HepG2 (cell line): ENCODE results near the gene ATP8B1. TPM values are rescaled to one million over a fixed set of nuclear protein-coding genes. Genes with fewer than 3 reads are reported as not detected.
A peak's percentile ranks its signal among the peaks of the same experiment; 100 is the strongest.

Source experiments
- MIER2 ChIP-seq: IDR thresholded peaks from 2 replicates; pipeline ENCODE4 v1.6.1; 2016; ENCODE audit warnings: missing biosample characterization, missing genetic modification reagents
- MXI1 ChIP-seq: IDR thresholded peaks from 3 replicates; pipeline ENCODE4 v1.6.1; 2012; ENCODE audit warnings: low read depth, low read length, inconsistent platforms, borderline replicate concordance
- RBFOX2 ChIP-seq: fragments of 200-400 bp; formaldehyde crosslinking; IDR thresholded peaks from 2 replicates; pipeline ENCODE4 v1.6.1; 2017; ENCODE audit warnings: low read depth, mild to moderate bottlenecking, low read length
- REPIN1 ChIP-seq: sonication (generic); formaldehyde crosslinking; IDR thresholded peaks from 2 replicates; pipeline ENCODE4 v1.8.0; 2022; ENCODE audit warnings: missing genetic modification reagents, low read depth, mild to moderate bottlenecking, borderline replicate concordance
- SMAD3 ChIP-seq: sonication (generic); formaldehyde crosslinking; IDR thresholded peaks from 2 replicates; pipeline ENCODE4 v1.4.0; 2020; ENCODE audit warnings: missing genetic modification reagents
- SNRNP70 ChIP-seq: fragments of 200-400 bp; formaldehyde crosslinking; IDR thresholded peaks from 2 replicates; pipeline ENCODE4 v1.6.1; 2017; ENCODE audit warnings: mild to moderate bottlenecking, low read depth, low read length, moderate library complexity
- SP140L ChIP-seq: sonication (generic); formaldehyde crosslinking; IDR thresholded peaks from 2 replicates; pipeline ENCODE4 v1.4.0; 2020; ENCODE audit warnings: missing genetic modification reagents, borderline replicate concordance
- SUZ12 ChIP-seq: fragments of 150-350 bp; IDR thresholded peaks from 2 replicates; pipeline ENCODE4 v1.6.1; 2014; ENCODE audit warnings: low read depth, low read length
- ZFP82 ChIP-seq: sonication (generic); formaldehyde crosslinking; IDR thresholded peaks from 2 replicates; pipeline ENCODE4 v1.5.1; 2020; ENCODE audit warnings: mild to moderate bottlenecking, missing genetic modification reagents, borderline replicate concordance
- ZNF225 ChIP-seq: sonication (generic); formaldehyde crosslinking; IDR thresholded peaks from 2 replicates; pipeline ENCODE4 v1.4.0; 2020; ENCODE audit warnings: mild to moderate bottlenecking, missing genetic modification reagents
- ZNF557 ChIP-seq: sonication (generic); formaldehyde crosslinking; IDR thresholded peaks from 2 replicates; pipeline ENCODE4 v1.4.0; 2020; ENCODE audit warnings: missing genetic modification reagents
- ZNF564 ChIP-seq: sonication (generic); formaldehyde crosslinking; IDR thresholded peaks from 2 replicates; pipeline ENCODE4 v1.8.1; 2023; ENCODE audit warnings: mild to moderate bottlenecking, missing genetic modification reagents
- ZNF672 ChIP-seq: sonication (generic); formaldehyde crosslinking; IDR thresholded peaks from 2 replicates; pipeline ENCODE4 v1.8.1; 2022; ENCODE audit warnings: missing genetic modification reagents
- ZNF746 ChIP-seq: sonication (generic); formaldehyde crosslinking; IDR thresholded peaks from 2 replicates; pipeline ENCODE4 v1.8.0; 2022; ENCODE audit warnings: mild to moderate bottlenecking, missing genetic modification reagents
- polyA plus RNA-seq, 8 experiments: library from polyadenylated mRNA; depleted of rRNA in 3 of 8; stranded (reverse) in 7 of 8; unstranded in 1 of 8; fragments of >200 nt; fragmentation: Illumina TruSeq in 4 of 8; extraction: Trizol in 4 of 8; gene quantifications; 2 replicates each; pipeline versions ENCODE4 v1.2.1 to v1.2.3, GENCODE V29; 2011 to 2016; ENCODE audit warnings: low read depth in 4 of 8, missing spikeins in 1 of 8, mixed read lengths in 1 of 8; ENCODE audit not compliant: insufficient read depth in 1 of 8
- total RNA-seq, 5 experiments: library from RNA; depleted of rRNA; stranded (reverse); fragments of >200 nt; fragmentation: Illumina TruSeq; extraction: Trizol; gene quantifications; 2 replicates each; pipeline ENCODE4 v1.2.3, GENCODE V29; 2016; ENCODE audit warnings: low read depth in 1 of 5
- TF ChIP-seq, protein P1 (sequence below): sonication (generic); formaldehyde crosslinking; IDR thresholded peaks from 2 replicates; pipeline ENCODE4 v1.5.1; 2020; ENCODE audit warnings: missing genetic modification reagents, mild to moderate bottlenecking, borderline replicate concordance
- TF ChIP-seq, protein P2 (sequence below): sonication (generic); formaldehyde crosslinking; IDR thresholded peaks from 2 replicates; pipeline ENCODE4 v1.8.1; 2023; ENCODE audit warnings: mild to moderate bottlenecking, missing genetic modification reagents, borderline replicate concordance
- TF ChIP-seq, protein P3 (sequence below): sonication (generic); formaldehyde crosslinking; IDR thresholded peaks from 2 replicates; pipeline ENCODE4 v1.5.0; 2020; ENCODE audit warnings: missing genetic modification reagents
- TF ChIP-seq, protein P4 (sequence below): sonication (generic); formaldehyde crosslinking; conservative IDR thresholded peaks from 2 replicates; pipeline ENCODE4 v1.5.0; 2020; ENCODE audit warnings: missing genetic modification reagents
- TF ChIP-seq, protein P5 (sequence below): sonication (generic); formaldehyde crosslinking; IDR thresholded peaks from 2 replicates; pipeline ENCODE4 v1.4.0; 2020; ENCODE audit warnings: missing genetic modification reagents, borderline replicate concordance
- TF ChIP-seq, protein P6 (sequence below): IDR thresholded peaks from 2 replicates; pipeline ENCODE4 v1.6.1; 2012; ENCODE audit warnings: low read depth, low read length, improper control_type of control experiment
- TF ChIP-seq, protein P7 (sequence below): sonication (generic); formaldehyde crosslinking; IDR thresholded peaks from 2 replicates; pipeline ENCODE4 v1.4.0; 2020; ENCODE audit warnings: missing genetic modification reagents

ATP8B1 gene
- total and polyA plus RNA-seq, 2 of the 13 experiments (the other 11 are each of a cell fraction or from before 2014, with no cell fraction given): 2.8 to 4.0 TPM

DNA sequence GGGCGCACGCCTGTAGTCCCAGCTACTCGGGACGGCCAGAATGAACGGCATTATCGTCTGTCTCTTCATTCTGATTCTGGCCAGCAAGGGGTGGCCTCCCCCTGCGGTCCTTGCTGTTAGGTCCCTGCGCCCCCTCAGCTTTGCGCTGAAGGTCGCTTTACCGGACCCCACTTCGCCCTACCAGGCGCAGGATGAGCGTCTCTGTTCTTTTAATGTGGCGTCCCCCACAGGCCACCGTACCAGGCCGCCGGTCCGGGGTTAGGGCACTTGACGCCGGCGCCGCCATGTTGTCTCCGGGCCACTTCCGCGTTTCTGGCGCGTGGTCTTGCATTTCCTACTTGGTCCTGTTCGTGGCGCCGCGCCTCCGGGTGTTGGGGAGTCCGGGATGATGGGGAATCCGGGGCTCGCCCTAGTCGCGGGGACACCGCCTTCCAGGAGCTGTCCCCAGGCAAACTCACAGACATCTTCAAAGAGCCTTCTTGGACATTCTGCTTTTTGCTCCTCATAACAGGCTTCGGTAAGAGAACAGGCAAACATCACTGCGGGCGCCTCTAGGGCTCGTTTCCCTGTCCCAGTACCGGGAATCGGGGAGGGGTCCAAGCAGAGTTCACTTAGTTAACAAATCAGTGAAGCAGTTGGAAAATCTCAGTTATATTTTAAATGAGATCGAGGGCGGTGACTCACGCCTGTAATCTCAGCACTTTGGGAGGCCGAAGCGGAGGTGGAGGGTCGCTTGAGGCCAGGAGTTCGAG is 172.9 kb downstream of the ATP8B1 start (continued):
- TF ChIP-seq ZNF225 (CRISPR knock-in tag) (peak; percentile 50; the same call in 1 of the 2 replicates), MIER2 (CRISPR knock-in tag) (no peak), SMAD3 (peak; percentile 71; the same call in 1 of the 2 replicates), RBFOX2 (peak; percentile 76), ZNF557 (CRISPR knock-in tag) (no peak), SP140L (no peak), ZFP82 (CRISPR knock-in tag) (no peak), MXI1 (peak; percentile 84; the same call in 1 of the 3 replicates), REPIN1 (CRISPR knock-in tag) (peak; percentile 76), ZNF746 (CRISPR knock-in tag) (no peak), SNRNP70 (no peak), ZNF564 (CRISPR knock-in tag) (peak; percentile 34; the same call in 1 of the 2 replicates), ZNF672 (CRISPR knock-in tag) (no peak), SUZ12 (no peak)
- TF ChIP-seq, protein P1, sequence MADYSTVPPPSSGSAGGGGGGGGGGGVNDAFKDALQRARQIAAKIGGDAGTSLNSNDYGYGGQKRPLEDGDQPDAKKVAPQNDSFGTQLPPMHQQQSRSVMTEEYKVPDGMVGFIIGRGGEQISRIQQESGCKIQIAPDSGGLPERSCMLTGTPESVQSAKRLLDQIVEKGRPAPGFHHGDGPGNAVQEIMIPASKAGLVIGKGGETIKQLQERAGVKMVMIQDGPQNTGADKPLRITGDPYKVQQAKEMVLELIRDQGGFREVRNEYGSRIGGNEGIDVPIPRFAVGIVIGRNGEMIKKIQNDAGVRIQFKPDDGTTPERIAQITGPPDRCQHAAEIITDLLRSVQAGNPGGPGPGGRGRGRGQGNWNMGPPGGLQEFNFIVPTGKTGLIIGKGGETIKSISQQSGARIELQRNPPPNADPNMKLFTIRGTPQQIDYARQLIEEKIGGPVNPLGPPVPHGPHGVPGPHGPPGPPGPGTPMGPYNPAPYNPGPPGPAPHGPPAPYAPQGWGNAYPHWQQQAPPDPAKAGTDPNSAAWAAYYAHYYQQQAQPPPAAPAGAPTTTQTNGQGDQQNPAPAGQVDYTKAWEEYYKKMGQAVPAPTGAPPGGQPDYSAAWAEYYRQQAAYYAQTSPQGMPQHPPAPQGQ (CRISPR knock-in tag): no peak
- TF ChIP-seq, protein P2, sequence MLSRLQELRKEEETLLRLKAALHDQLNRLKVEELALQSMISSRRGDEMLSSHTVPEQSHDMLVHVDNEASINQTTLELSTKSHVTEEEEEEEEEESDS (CRISPR knock-in tag): no peak
- TF ChIP-seq, protein P3, sequence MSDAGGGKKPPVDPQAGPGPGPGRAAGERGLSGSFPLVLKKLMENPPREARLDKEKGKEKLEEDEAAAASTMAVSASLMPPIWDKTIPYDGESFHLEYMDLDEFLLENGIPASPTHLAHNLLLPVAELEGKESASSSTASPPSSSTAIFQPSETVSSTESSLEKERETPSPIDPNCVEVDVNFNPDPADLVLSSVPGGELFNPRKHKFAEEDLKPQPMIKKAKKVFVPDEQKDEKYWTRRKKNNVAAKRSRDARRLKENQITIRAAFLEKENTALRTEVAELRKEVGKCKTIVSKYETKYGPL (CRISPR knock-in tag): 0 out of 2 replicates have a peak, but pooled peaks have one; percentile 28
- TF ChIP-seq, protein P4, sequence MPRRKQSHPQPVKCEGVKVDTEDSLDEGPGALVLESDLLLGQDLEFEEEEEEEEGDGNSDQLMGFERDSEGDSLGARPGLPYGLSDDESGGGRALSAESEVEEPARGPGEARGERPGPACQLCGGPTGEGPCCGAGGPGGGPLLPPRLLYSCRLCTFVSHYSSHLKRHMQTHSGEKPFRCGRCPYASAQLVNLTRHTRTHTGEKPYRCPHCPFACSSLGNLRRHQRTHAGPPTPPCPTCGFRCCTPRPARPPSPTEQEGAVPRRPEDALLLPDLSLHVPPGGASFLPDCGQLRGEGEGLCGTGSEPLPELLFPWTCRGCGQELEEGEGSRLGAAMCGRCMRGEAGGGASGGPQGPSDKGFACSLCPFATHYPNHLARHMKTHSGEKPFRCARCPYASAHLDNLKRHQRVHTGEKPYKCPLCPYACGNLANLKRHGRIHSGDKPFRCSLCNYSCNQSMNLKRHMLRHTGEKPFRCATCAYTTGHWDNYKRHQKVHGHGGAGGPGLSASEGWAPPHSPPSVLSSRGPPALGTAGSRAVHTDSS (CRISPR knock-in tag): no peak
- TF ChIP-seq, protein P5, sequence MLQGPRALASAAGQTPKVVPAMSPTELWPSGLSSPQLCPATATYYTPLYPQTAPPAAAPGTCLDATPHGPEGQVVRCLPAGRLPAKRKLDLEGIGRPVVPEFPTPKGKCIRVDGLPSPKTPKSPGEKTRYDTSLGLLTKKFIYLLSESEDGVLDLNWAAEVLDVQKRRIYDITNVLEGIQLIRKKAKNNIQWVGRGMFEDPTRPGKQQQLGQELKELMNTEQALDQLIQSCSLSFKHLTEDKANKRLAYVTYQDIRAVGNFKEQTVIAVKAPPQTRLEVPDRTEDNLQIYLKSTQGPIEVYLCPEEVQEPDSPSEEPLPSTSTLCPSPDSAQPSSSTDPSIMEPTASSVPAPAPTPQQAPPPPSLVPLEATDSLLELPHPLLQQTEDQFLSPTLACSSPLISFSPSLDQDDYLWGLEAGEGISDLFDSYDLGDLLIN (CRISPR knock-in tag): no peak
- TF ChIP-seq, protein P6, sequence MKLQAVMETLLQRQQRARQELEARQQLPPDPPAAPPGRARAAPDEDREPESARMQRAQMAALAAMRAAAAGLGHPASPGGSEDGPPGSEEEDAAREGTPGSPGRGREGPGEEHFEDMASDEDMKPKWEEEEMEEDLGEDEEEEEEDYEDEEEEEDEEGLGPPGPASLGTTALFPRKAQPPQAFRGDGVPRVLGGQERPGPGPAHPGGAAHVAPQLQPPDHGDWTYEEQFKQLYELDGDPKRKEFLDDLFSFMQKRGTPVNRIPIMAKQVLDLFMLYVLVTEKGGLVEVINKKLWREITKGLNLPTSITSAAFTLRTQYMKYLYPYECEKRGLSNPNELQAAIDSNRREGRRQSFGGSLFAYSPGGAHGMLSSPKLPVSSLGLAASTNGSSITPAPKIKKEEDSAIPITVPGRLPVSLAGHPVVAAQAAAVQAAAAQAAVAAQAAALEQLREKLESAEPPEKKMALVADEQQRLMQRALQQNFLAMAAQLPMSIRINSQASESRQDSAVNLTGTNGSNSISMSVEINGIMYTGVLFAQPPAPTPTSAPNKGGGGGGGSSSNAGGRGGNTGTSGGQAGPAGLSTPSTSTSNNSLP: no peak
- TF ChIP-seq, protein P7, sequence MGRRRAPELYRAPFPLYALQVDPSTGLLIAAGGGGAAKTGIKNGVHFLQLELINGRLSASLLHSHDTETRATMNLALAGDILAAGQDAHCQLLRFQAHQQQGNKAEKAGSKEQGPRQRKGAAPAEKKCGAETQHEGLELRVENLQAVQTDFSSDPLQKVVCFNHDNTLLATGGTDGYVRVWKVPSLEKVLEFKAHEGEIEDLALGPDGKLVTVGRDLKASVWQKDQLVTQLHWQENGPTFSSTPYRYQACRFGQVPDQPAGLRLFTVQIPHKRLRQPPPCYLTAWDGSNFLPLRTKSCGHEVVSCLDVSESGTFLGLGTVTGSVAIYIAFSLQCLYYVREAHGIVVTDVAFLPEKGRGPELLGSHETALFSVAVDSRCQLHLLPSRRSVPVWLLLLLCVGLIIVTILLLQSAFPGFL: no peak
